Tibial nerve (tissue), 3 donors: ENCODE measurements around the gene LRP6.

Source experiments
- POLR2A ChIP-seq, 2 donors: fragments of 450-650 bp; IDR thresholded peaks; one replicate each; pipeline ENCODE4 v1.6.1; 2017; ENCODE audit warnings: antibody characterized with exemption in 2 of 2, mild to moderate bottlenecking in 2 of 2, moderate library complexity in 2 of 2
- TF ChIP-seq, protein P1 (sequence below), 5 experiments: fragments of 200-600 bp in 3 of 5; fragments of 450-650 bp in 2 of 5; sonication (generic) in 3 of 5; IDR thresholded peaks; one replicate each; pipeline ENCODE4 v1.5.1; 2016 to 2019; ENCODE audit warnings: antibody characterized with exemption in 5 of 5, mild to moderate bottlenecking in 3 of 5, moderate library complexity in 2 of 5

- TF ChIP-seq, protein P1, sequence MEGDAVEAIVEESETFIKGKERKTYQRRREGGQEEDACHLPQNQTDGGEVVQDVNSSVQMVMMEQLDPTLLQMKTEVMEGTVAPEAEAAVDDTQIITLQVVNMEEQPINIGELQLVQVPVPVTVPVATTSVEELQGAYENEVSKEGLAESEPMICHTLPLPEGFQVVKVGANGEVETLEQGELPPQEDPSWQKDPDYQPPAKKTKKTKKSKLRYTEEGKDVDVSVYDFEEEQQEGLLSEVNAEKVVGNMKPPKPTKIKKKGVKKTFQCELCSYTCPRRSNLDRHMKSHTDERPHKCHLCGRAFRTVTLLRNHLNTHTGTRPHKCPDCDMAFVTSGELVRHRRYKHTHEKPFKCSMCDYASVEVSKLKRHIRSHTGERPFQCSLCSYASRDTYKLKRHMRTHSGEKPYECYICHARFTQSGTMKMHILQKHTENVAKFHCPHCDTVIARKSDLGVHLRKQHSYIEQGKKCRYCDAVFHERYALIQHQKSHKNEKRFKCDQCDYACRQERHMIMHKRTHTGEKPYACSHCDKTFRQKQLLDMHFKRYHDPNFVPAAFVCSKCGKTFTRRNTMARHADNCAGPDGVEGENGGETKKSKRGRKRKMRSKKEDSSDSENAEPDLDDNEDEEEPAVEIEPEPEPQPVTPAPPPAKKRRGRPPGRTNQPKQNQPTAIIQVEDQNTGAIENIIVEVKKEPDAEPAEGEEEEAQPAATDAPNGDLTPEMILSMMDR (IDR thresholded peaks at IDR 0.05): no peak
- TF ChIP-seq POLR2A (IDR thresholded peaks at IDR 0.05): no peak
Observed at GRCh38 chr12:12158858-12159257, 108.0 kb downstream of the LRP6 start.
